H1 (cell line): Measurements from ENCODE around the gene MRFAP1L1. TPM values are rescaled to one million over a fixed set of nuclear protein-coding genes. Genes with fewer than 3 reads are reported as not detected.

ENCODE experiments used
- CTCF ChIA-PET: fragments of 300-600 bp; sonication (Branson Sonifier 250); formaldehyde crosslinking; loops from one replicate; lab custom pipeline; 2021; ENCODE audit not compliant: partially characterized antibody; lab: Charles Lee
- POLR2A ChIA-PET: fragments of 300-600 bp; sonication (Branson Sonifier 250); formaldehyde crosslinking; loops from one replicate; lab custom pipeline; 2021; ENCODE audit warnings: inconsistent platforms; ENCODE audit not compliant: partially characterized antibody; lab: Charles Lee
- DNase-seq, 2 experiments: peaks; one replicate each; pipeline versions ENCODE4 v3.0.0 to v3.0.0-alpha.2; 2010 to 2022; ENCODE audit warnings: low spot score in 2 of 2, low read depth in 1 of 2, mixed read lengths in 1 of 2
- FAIRE-seq: peaks from 2 replicates; lab custom pipeline; 2011; peaks lifted over from hg19 to GRCh38; lab: Jason Lieb, UNC
- H2AFZ ChIP-seq: 2 replicates; pipeline ENCODE4 v1.8.1; 2012; ENCODE audit warnings: low read length, inconsistent platforms
- H2AK5ac ChIP-seq: 2 replicates; pipeline ENCODE4 v1.6.1; 2013; ENCODE audit warnings: low read depth, low read length
- H2BK120ac ChIP-seq: replicated peaks from 2 replicates; pipeline ENCODE3; 2013; ENCODE audit warnings: low read depth, low read length, inconsistent platforms
- H2BK12ac ChIP-seq: 2 replicates; pipeline ENCODE4 v1.6.1; 2013; ENCODE audit warnings: low read depth, low read length
- H2BK15ac ChIP-seq: 2 replicates; pipeline ENCODE4 v1.6.1; 2013; ENCODE audit warnings: low read length
- H2BK20ac ChIP-seq: 2 replicates; pipeline ENCODE4 v1.6.1; 2013; ENCODE audit warnings: low read length
- H2BK5ac ChIP-seq: 2 replicates; pipeline ENCODE4 v1.6.1; 2013; ENCODE audit warnings: low read depth, low read length
- H3K14ac ChIP-seq: 2 replicates; pipeline ENCODE4 v1.6.1; 2013; ENCODE audit warnings: inconsistent platforms; ENCODE audit not compliant: insufficient read length
- H3K18ac ChIP-seq: 2 replicates; pipeline ENCODE4 v1.6.1; 2013; ENCODE audit warnings: low read length; ENCODE audit errors: extremely low read depth
- H3K23ac ChIP-seq: 2 replicates; pipeline ENCODE4 v1.6.1; 2013; ENCODE audit warnings: inconsistent platforms; ENCODE audit not compliant: insufficient read length
- H3K23me2 ChIP-seq: 2 replicates; pipeline ENCODE4 v1.6.1; 2013; ENCODE audit warnings: low read depth, low read length
- H3K27ac ChIP-seq: 2 replicates; pipeline ENCODE4 v1.6.1; 2011; ENCODE audit warnings: low read depth, low read length, inconsistent platforms
- H3K27me3 ChIP-seq, 4 experiments: replicated peaks in 1 of 4; 1 replicate in 1 of 4; 2 replicates in 3 of 4; pipeline versions ENCODE4 v1.6.1 to v1.8.1; 2011 to 2013; ENCODE audit warnings: low read length in 3 of 4, mild to moderate bottlenecking in 3 of 4, inconsistent platforms in 2 of 4, mixed read lengths in 2 of 4, moderate library complexity in 1 of 4; ENCODE audit not compliant: control insufficient read depth in 3 of 4, insufficient read depth in 3 of 4; ENCODE audit errors: extremely low read depth in 1 of 4
- H3K36me3 ChIP-seq, 4 experiments: 2 replicates each; pipeline versions ENCODE4 v1.6.1 to v1.8.1; 2011 to 2013; ENCODE audit warnings: mild to moderate bottlenecking in 4 of 4, low read length in 3 of 4, moderate library complexity in 2 of 4, control low read depth in 1 of 4, inconsistent platforms in 1 of 4; ENCODE audit not compliant: insufficient read depth in 4 of 4, control insufficient read depth in 2 of 4
- H3K4ac ChIP-seq: replicated peaks from 2 replicates; pipeline ENCODE3; 2013; ENCODE audit warnings: low read length, low read depth, mixed read lengths, inconsistent platforms; ENCODE audit not compliant: insufficient read length
- H3K4me1 ChIP-seq, 4 experiments: replicated peaks in 1 of 4; 1 replicate in 1 of 4; 2 replicates in 3 of 4; pipeline versions ENCODE4 v1.6.1 to v1.8.1; 2011 to 2013; ENCODE audit warnings: low read length in 3 of 4, inconsistent platforms in 2 of 4, mixed read lengths in 1 of 4; ENCODE audit not compliant: insufficient read depth in 4 of 4, control insufficient read depth in 3 of 4
- H3K4me2 ChIP-seq, 2 experiments: 2 replicates each; pipeline versions ENCODE4 v1.6.1 to v1.8.1; 2011 to 2013; ENCODE audit warnings: low read depth in 2 of 2, low read length in 2 of 2, control low read depth in 1 of 2, inconsistent platforms in 1 of 2, mild to moderate bottlenecking in 1 of 2; ENCODE audit not compliant: insufficient read depth in 1 of 2
- H3K4me3 ChIP-seq, 4 experiments: fragments of 200-600, 300-600 bp in 1 of 4; sonication (generic), shearing (Covaris generic), sonication (Bioruptor Twin) in 1 of 4; 2 replicates each; pipeline versions ENCODE4 v1.5.1 to v1.8.1; 2011 to 2016; ENCODE audit warnings: low read length in 4 of 4, low read depth in 3 of 4, control low read depth in 2 of 4, inconsistent platforms in 2 of 4, mild to moderate bottlenecking in 2 of 4, mixed read lengths in 1 of 4, moderate library complexity in 1 of 4; ENCODE audit not compliant: insufficient read depth in 2 of 4; ENCODE audit errors: extremely low read depth in 1 of 4
- H3K56ac ChIP-seq: replicated peaks from 2 replicates; pipeline ENCODE3; 2013; ENCODE audit warnings: low read depth, mild to moderate bottlenecking, mixed read lengths, low read length, inconsistent platforms; ENCODE audit not compliant: insufficient read length
- H3K79me1 ChIP-seq: 2 replicates; pipeline ENCODE4 v1.6.1; 2013; ENCODE audit warnings: low read depth, low read length, control low read depth
- H3K79me2 ChIP-seq, 2 experiments: 2 replicates each; pipeline versions ENCODE4 v1.6.1 to v1.8.1; 2012 to 2013; ENCODE audit warnings: low read length in 2 of 2, mild to moderate bottlenecking in 2 of 2, inconsistent platforms in 1 of 2; ENCODE audit not compliant: insufficient read depth in 2 of 2, control insufficient read depth in 1 of 2
- H3K9ac ChIP-seq, 4 experiments: replicated peaks in 1 of 4; 1 replicate in 1 of 4; 2 replicates in 3 of 4; pipeline versions ENCODE4 v1.6.1 to v1.8.1; 2011 to 2013; ENCODE audit warnings: low read depth in 3 of 4, low read length in 3 of 4, control low read depth in 2 of 4, mild to moderate bottlenecking in 2 of 4, moderate library complexity in 2 of 4, inconsistent platforms in 1 of 4; ENCODE audit errors: extremely low read depth in 1 of 4
- H3K9me3 ChIP-seq, 2 experiments: 2 replicates each; pipeline versions ENCODE4 v1.6.1 to v1.8.1; 2012 to 2013; ENCODE audit warnings: mild to moderate bottlenecking in 2 of 2, moderate library complexity in 2 of 2, control low read depth in 1 of 2, inconsistent platforms in 1 of 2, low read depth in 1 of 2, low read length in 1 of 2, mixed read lengths in 1 of 2; ENCODE audit not compliant: insufficient read depth in 2 of 2
- H4K20me1 ChIP-seq, 2 experiments: replicated peaks in 1 of 2; 2 replicates each; pipeline versions ENCODE3 to v1.8.1; 2011 to 2013; ENCODE audit warnings: inconsistent platforms in 2 of 2, low read length in 2 of 2, mild to moderate bottlenecking in 1 of 2; ENCODE audit not compliant: insufficient read depth in 2 of 2, control insufficient read depth in 1 of 2
- H4K5ac ChIP-seq: 2 replicates; pipeline ENCODE4 v1.6.1; 2013; ENCODE audit warnings: low read length, low read depth, mixed read lengths, inconsistent platforms; ENCODE audit not compliant: insufficient read length
- H4K8ac ChIP-seq: 2 replicates; pipeline ENCODE4 v1.8.0; 2013; ENCODE audit warnings: mild to moderate bottlenecking, moderate library complexity, low read length, inconsistent platforms; ENCODE audit not compliant: insufficient read depth; ENCODE audit errors: extremely low read depth
- H4K91ac ChIP-seq: replicated peaks from 2 replicates; pipeline ENCODE3; 2013; ENCODE audit warnings: low read length, mixed read lengths, inconsistent platforms; ENCODE audit not compliant: insufficient read length
- ATF3 ChIP-seq: IDR thresholded peaks from 2 replicates; pipeline ENCODE4 v1.6.1; 2011; ENCODE audit warnings: low read depth, mild to moderate bottlenecking, low read length; ENCODE audit not compliant: insufficient read depth
- BACH1 ChIP-seq: IDR thresholded peaks from 2 replicates; pipeline ENCODE4 v1.6.1; 2012; ENCODE audit warnings: low read length, improper control_type of control experiment
- E2F6 ChIP-seq: IDR thresholded peaks from 2 replicates; pipeline ENCODE4 v1.6.1; 2012; ENCODE audit warnings: inconsistent platforms
- GTF2F1 ChIP-seq: IDR thresholded peaks from 2 replicates; pipeline ENCODE4 v1.6.1; 2012; ENCODE audit warnings: low read depth, low read length, improper control_type of control experiment, borderline replicate concordance
- JUND ChIP-seq: IDR thresholded peaks from 2 replicates; pipeline ENCODE4 v1.6.1; 2011; ENCODE audit warnings: mild to moderate bottlenecking, improper control_type of control experiment, low read length
- KDM4A ChIP-seq: IDR thresholded peaks from one replicate; pipeline ENCODE4 v1.7.1; 2012; ENCODE audit warnings: low read depth, mild to moderate bottlenecking, moderate library complexity, low read length, inconsistent platforms; ENCODE audit not compliant: severe bottlenecking
- RAD21 ChIP-seq, 2 experiments: IDR thresholded peaks in 1 of 2; conservative IDR thresholded peaks in 1 of 2; 2 replicates each; pipeline ENCODE4 v1.6.1; 2011; ENCODE audit warnings: low read depth in 2 of 2, low read length in 2 of 2, improper control_type of control experiment in 1 of 2, inconsistent platforms in 1 of 2, mild to moderate bottlenecking in 1 of 2, moderate library complexity in 1 of 2
- SIN3A ChIP-seq, 2 experiments: IDR thresholded peaks in 1 of 2; conservative IDR thresholded peaks in 1 of 2; 2 replicates each; pipeline ENCODE4 v1.6.1; 2011 to 2012; ENCODE audit warnings: low read length in 2 of 2, improper control_type of control experiment in 1 of 2, low read depth in 1 of 2, mild to moderate bottlenecking in 1 of 2
- SIX5 ChIP-seq: IDR thresholded peaks from 2 replicates; pipeline ENCODE4 v1.6.1; 2011; ENCODE audit warnings: mild to moderate bottlenecking, low read depth, low read length
- SP1 ChIP-seq: IDR thresholded peaks from 2 replicates; pipeline ENCODE4 v1.6.1; 2011; ENCODE audit warnings: low read depth, low read length
- SP2 ChIP-seq: IDR thresholded peaks from 2 replicates; pipeline ENCODE4 v1.6.1; 2012; ENCODE audit warnings: mild to moderate bottlenecking, low read length, inconsistent platforms
- YY1 ChIP-seq: IDR thresholded peaks from 2 replicates; pipeline ENCODE4 v1.6.1; 2011; ENCODE audit warnings: low read depth, mild to moderate bottlenecking, low read length
- ZNF274 ChIP-seq: IDR thresholded peaks from 2 replicates; pipeline ENCODE4 v1.7.0; 2012; ENCODE audit warnings: low read length, borderline replicate concordance; ENCODE audit errors: extremely low read depth
- WGBS, 2 experiments: shearing (Covaris generic) in 1 of 2; methylation state at CpG; one replicate each; pipeline versions ENCODE4 v1.1.6 to v1.1.7; 2013 to 2015; ENCODE audit warnings: low lambda C conversion rate in 2 of 2, mixed read lengths in 2 of 2, inconsistent platforms in 1 of 2, low coverage in 1 of 2, missing lambda C conversion rate in 1 of 2; ENCODE audit not compliant: insufficient replicate concordance in 2 of 2, insufficient coverage in 1 of 2, insufficient read length in 1 of 2; ENCODE audit errors: extremely low coverage in 1 of 2, missing lambda C conversion rate in 1 of 2; 5-methylcytosine and 5-hydroxymethylcytosine counted together
- polyA plus RNA-seq, 7 experiments: library from polyadenylated mRNA; depleted of rRNA in 3 of 7; stranded (reverse) in 5 of 7; unstranded in 2 of 7; fragments of >200 nt in 5 of 7; fragments of 200-250 nt in 2 of 7; gene quantifications; 1 replicate in 5 of 7; 2 replicates in 1 of 7; 4 replicates in 1 of 7; pipeline versions ENCODE4 v1.2.1 to v1.2.3, GENCODE V29; 2011 to 2013; ENCODE audit warnings: missing spikeins in 2 of 7, mixed read lengths in 2 of 7
- total RNA-seq: library from RNA; stranded (reverse); fragmentation: NEBNext Ultra II Directional; extraction: Animal tissue kit (Norgen Biotek cat#: 25700); gene quantifications from 2 replicates; pipeline ENCODE4 v1.2.1, GENCODE V29; 2021

Gene MRFAP1L1
- total and polyA plus RNA-seq, 2 of the 8 experiments (the other 6 are each of a cell fraction or from before 2014, with no cell fraction given): 26.8 to 54.3 TPM

GRCh38 chr4:6697131-6697530, 12.5 kb downstream of the MRFAP1L1 start:
- Histone ChIP-seq H3K9me3 (no peaks in the 10 kb centered on the region), H3K56ac (no peak overlapping the region), H4K91ac (no peak overlapping the region), H3K27ac (no peak overlapping the region), H2AFZ (no peak overlapping the region), H3K4ac (no peak overlapping the region), H3K4me1 (no peaks in the 10 kb centered on the region; a peak in 1 of 7 replicates), H4K8ac (no peak overlapping the region), H3K4me2 (no peak overlapping the region), H4K5ac (no peak overlapping the region), H2BK5ac (no peak overlapping the region), H2BK120ac (no peak overlapping the region), H3K14ac (no peak overlapping the region), H3K18ac (no peak overlapping the region), H3K23me2 (no peaks in the 10 kb centered on the region), H3K23ac (no peak overlapping the region), H3K79me1 (no peaks in the 10 kb centered on the region), H3K9ac (no peak overlapping the region), H4K20me1 (peaks cover 0 to 2% of the 10 kb centered on the region in 2 experiments), H3K36me3 (0 out of 8 replicates have a peak, but pooled peaks cover 0 to 3% (median 0%) of the 10 kb centered on the region in 4 experiments), H3K27me3 (no peaks in the 10 kb centered on the region), H3K4me3 (no peak overlapping the region), H3K79me2 (peaks cover 0 to 4% of the 10 kb centered on the region in 2 experiments; a peak in 1 of 4 replicates), H2BK15ac (no peak overlapping the region), H2AK5ac (no peak overlapping the region), H2BK20ac (no peak overlapping the region), H2BK12ac (no peak overlapping the region)
- DNase-seq (no peak), FAIRE-seq (no peak)
- CTCF ChIA-PET: interaction anchor here (0.8 kb wide), 2 partner anchors 11 to 34 kb away, joined by 3 to 4 read pairs; no protein-coding TSS in a partner anchor
- POLR2A ChIA-PET: interaction anchor here (1.1 to 1.2 kb wide), 2 partner anchors 16 to 20 kb away, joined by 3 read pairs; no protein-coding TSS in a partner anchor
- 93% methylated on average over 6 of the region's 6 CpGs; no CpG with 5 or more reads in 1 of the 2 experiments for WGBS, 2 experiments
- no peak for TF ChIP-seq BACH1
- no peak for TF ChIP-seq SIX5
- TF ChIP-seq KDM4A: no peak
- no peak for TF ChIP-seq SP1
- TF ChIP-seq JUND: no peak
- no peak for TF ChIP-seq YY1
- TF ChIP-seq ZNF274: no peak
- no peak for TF ChIP-seq ATF3
- TF ChIP-seq GTF2F1: no peak
- TF ChIP-seq SIN3A (conservative IDR thresholded peaks at IDR 0.05 in 1 of 2, IDR thresholded peaks at IDR 0.05 in 1 of 2; ENCODE audit: low read depth in 1 of 2, low read length in 2 of 2): no peak
- no peak for TF ChIP-seq RAD21 (IDR thresholded peaks at IDR 0.05 in 1 of 2, conservative IDR thresholded peaks at IDR 0.05 in 1 of 2; ENCODE audit: low read depth in 2 of 2, low read length in 2 of 2)
- TF ChIP-seq SP2: no peak
- no peak for TF ChIP-seq E2F6
